ENCODE data around the gene PRR22.

Gene PRR22

GRCh38 chr19:5799247-5800241 lies 15.0 kb upstream of the PRR22 start:
- H3K4me1 ChIP-seq, result peaks cover 33% of the 10 kb centered on the region
- H3K36me3 ChIP-seq, result no peaks in the 10 kb centered on the region
- peak; percentile 87 for DNase-seq
- TF ChIP-seq CTCF (IDR thresholded peaks at IDR 0.05; ENCODE audit: low read depth, low read length), result no peak
- H3K27me3 ChIP-seq, result no peaks in the 10 kb centered on the region; the same call in 1 of the 2 replicates
- H3K9me3 ChIP-seq, result no peaks in the 10 kb centered on the region
- H3K4me3 ChIP-seq (ENCODE audit: low read depth, low read length), result peak overlapping the region; percentile 14; the same call in 1 of the 2 replicates

DNA sequence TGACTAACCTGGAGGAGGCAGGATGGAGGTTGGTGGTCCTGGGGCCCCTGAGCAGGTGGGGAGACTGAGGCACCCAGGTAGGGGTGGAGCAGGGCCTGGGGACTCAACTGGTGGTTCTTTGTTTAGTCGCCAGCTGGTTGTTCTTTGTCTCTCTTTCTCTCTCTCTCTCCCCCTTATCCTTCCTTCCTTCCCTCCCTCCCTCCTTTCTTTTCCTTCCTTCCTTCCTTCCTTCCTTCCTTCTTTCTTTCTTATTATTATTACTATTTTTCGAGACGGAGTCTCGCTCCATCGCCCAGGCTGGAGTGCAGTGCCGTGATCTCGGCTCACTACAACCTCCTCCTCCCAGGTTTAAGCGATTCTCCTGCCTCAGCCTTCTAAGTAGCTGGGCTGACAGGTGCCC lies 13.7 kb upstream of the PRR22 start:
- Histone ChIP-seq H3K9me3 (no peaks in the 10 kb centered on the region), H3K36me3 (no peaks in the 10 kb centered on the region), H3K4me3 (ENCODE audit: low read depth, low read length) (no peak overlapping the region), H3K27me3 (no peaks in the 10 kb centered on the region), H3K4me1 (peaks cover 24% of the 10 kb centered on the region)
- DNase-seq, result no peak
- no peak for TF ChIP-seq CTCF (IDR thresholded peaks at IDR 0.05; ENCODE audit: low read depth, low read length)

DNA sequence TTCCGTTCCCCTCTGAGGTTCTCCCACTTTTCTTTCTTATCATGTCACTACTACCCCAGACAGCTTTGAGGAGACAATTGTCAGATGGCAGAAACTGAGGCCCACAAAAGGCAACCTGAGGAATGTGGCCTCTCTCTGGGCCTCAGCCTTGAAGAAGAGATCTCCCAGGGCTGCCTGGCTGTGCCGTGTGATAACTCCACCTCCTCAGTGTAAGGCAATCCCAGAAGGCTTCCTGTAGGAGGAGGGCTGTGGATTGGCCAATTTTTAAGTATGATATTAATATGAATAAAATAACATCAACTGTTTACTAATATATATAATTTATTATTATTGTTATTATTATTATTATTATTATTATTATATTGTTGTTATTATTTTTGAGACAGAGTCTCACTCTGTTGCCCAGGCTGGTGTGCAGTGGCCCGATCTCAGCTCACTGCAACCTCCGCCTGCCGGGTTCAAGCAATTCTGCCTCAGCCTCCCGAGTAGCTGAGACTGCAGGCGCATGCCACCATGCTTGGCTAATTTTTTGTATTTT lies 10.9 kb upstream of the PRR22 start:
- Histone ChIP-seq H3K9me3 (no peaks in the 10 kb centered on the region), H3K27me3 (no peaks in the 10 kb centered on the region), H3K36me3 (no peaks in the 10 kb centered on the region), H3K4me3 (ENCODE audit: low read depth, low read length) (no peak overlapping the region), H3K4me1 (peaks cover 15% of the 10 kb centered on the region)
- TF ChIP-seq CTCF (IDR thresholded peaks at IDR 0.05; ENCODE audit: low read depth, low read length), result no peak
- no peak for DNase-seq

GRCh38 chr19:5793188-5793587 lies 8.6 kb upstream of the PRR22 start:
- DNase-seq, result no peak
- TF ChIP-seq CTCF (IDR thresholded peaks at IDR 0.05; ENCODE audit: low read depth, low read length), result no peak
- Histone ChIP-seq H3K9me3 (no peaks in the 10 kb centered on the region), H3K4me3 (ENCODE audit: low read depth, low read length) (no peak overlapping the region), H3K36me3 (peaks cover 21% of the 10 kb centered on the region), H3K27me3 (no peaks in the 10 kb centered on the region), H3K4me1 (no peaks in the 10 kb centered on the region)

DNA sequence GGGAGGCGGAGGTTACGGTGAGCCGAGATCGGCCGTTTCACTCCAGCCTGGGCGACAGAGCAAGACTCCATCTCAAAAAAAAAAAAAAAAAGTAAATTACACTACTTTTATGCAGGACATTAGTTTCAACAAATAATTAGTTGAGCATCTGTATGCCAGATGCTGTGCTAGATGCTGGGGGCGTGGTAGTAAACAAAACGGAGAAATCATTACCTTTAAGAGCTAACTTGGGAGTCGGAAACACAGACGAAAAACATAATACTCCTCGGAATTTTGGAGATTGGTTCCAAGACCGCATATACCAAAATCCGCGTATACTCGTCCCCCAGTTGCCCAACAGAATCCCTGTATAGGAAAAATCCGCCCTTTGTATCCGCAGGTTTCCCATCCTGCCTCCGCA lies 7.7 kb upstream of the PRR22 start:
- Histone ChIP-seq H3K9me3 (no peaks in the 10 kb centered on the region), H3K27me3 (no peaks in the 10 kb centered on the region), H3K4me1 (no peaks in the 10 kb centered on the region), H3K4me3 (ENCODE audit: low read depth, low read length) (no peak overlapping the region), H3K36me3 (peaks cover 31% of the 10 kb centered on the region)
- DNase-seq, result no peak
- TF ChIP-seq CTCF (IDR thresholded peaks at IDR 0.05; ENCODE audit: low read depth, low read length), result no peak
